RWPE2 (cell line): ENCODE measurements around the gene NIPAL3.
A peak's percentile ranks its signal among the peaks of the same experiment; 100 is the strongest.

Experiments
- ATAC-seq: fragments of 200-7000 bp; cut with Tn5 transposase; 3 replicates; pipeline ENCODE4 v1.9.1; 2021; ENCODE audit warnings: low read depth
- DNase-seq: peaks from one replicate; pipeline ENCODE4 v3.0.0-alpha.2; 2020; ENCODE audit warnings: low spot score
- H3K27ac ChIP-seq: fragments of 450-650 bp; 2 replicates; pipeline ENCODE4 v1.5.1; 2017; ENCODE audit warnings: mild to moderate bottlenecking; ENCODE audit not compliant: poor library complexity, severe bottlenecking
- H3K27me3 ChIP-seq: fragments of 250-450 bp; sonication (Bioruptor Pico); 2 replicates; pipeline ENCODE4 v1.5.1; 2021; ENCODE audit warnings: mild to moderate bottlenecking, moderate library complexity; ENCODE audit not compliant: insufficient read depth, poor library complexity, severe bottlenecking
- H3K36me3 ChIP-seq: fragments of 250-450 bp; sonication (Bioruptor Pico); 2 replicates; pipeline ENCODE4 v1.5.1; 2020; ENCODE audit warnings: low read depth, mild to moderate bottlenecking, moderate library complexity
- H3K4me1 ChIP-seq: fragments of 250-450 bp; sonication (Bioruptor Pico); 2 replicates; pipeline ENCODE4 v1.5.1; 2021; ENCODE audit warnings: mild to moderate bottlenecking, moderate library complexity; ENCODE audit not compliant: insufficient read depth, poor library complexity, severe bottlenecking
- H3K4me3 ChIP-seq: fragments of 250-450 bp; sonication (Bioruptor Pico); 2 replicates; pipeline ENCODE4 v1.5.1; 2021; ENCODE audit warnings: mild to moderate bottlenecking, moderate library complexity; ENCODE audit not compliant: severe bottlenecking
- H3K9me3 ChIP-seq: fragments of 250-450 bp; sonication (Bioruptor Pico); 2 replicates; pipeline ENCODE4 v1.5.1; 2021; ENCODE audit warnings: mild to moderate bottlenecking, moderate library complexity; ENCODE audit not compliant: severe bottlenecking
- CTCF ChIP-seq: fragments of 450-650 bp; IDR thresholded peaks from one replicate; pipeline ENCODE4 v1.5.1; 2017; ENCODE audit warnings: mild to moderate bottlenecking, moderate library complexity; ENCODE audit not compliant: poor library complexity, severe bottlenecking

NIPAL3 gene

GRCh38 chr1:24385160-24385940, 30.3 kb upstream of the NIPAL3 start:
- Histone ChIP-seq H3K9me3 (no peaks in the 10 kb centered on the region), H3K27ac (peak overlapping the region; percentile 99), H3K4me1 (peaks cover 57% of the 10 kb centered on the region), H3K27me3 (no peaks in the 10 kb centered on the region), H3K4me3 (no peak overlapping the region), H3K36me3 (peaks cover 20% of the 10 kb centered on the region)
- TF ChIP-seq CTCF: peak; percentile 64
- ATAC-seq: no peak
- no peak for DNase-seq

DNA sequence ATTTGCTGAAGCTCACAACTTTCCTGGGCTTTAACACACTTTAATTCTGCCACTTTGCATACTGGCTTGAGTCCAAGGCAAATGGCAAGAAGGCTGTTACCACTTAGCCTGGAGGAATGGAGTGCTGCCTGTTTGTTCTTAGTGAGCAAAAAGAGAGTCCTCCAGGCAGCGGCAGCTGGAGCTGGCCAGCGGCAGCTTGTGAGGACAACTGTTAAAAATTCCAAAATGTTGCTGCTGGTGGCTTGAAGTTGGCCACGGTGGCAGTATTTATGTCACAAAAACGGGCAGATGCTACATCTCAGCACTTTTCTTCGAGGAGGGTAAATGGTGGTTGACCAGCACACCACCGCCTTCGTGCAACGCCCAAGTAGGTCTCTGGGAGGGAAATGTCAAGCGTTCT, 29.4 kb upstream of the NIPAL3 start:
- no peaks in the 10 kb centered on the region for H3K9me3 ChIP-seq
- ATAC-seq (no peak), DNase-seq (no peak)
- H3K27me3 ChIP-seq: no peaks in the 10 kb centered on the region
- H3K4me3 ChIP-seq: no peak overlapping the region
- H3K4me1 ChIP-seq: peaks cover 52% of the 10 kb centered on the region
- H3K36me3 ChIP-seq: peaks cover 29% of the 10 kb centered on the region
- H3K27ac ChIP-seq: peak overlapping the region; percentile 99
- no peak for TF ChIP-seq CTCF

- DNase-seq (no peak), ATAC-seq (no peak)
- H3K27me3 ChIP-seq: no peaks in the 10 kb centered on the region
- peaks cover 52% of the 10 kb centered on the region for H3K4me1 ChIP-seq
- H3K9me3 ChIP-seq: no peaks in the 10 kb centered on the region
- no peak overlapping the region for H3K4me3 ChIP-seq
- H3K36me3 ChIP-seq: peaks cover 36% of the 10 kb centered on the region
- no peak overlapping the region for H3K27ac ChIP-seq
- TF ChIP-seq CTCF: no peak
Observed at GRCh38 chr1:24386931-24387330, 28.7 kb upstream of the NIPAL3 start.

- Histone ChIP-seq H3K4me3 (no peak overlapping the region), H3K36me3 (peaks cover 43% of the 10 kb centered on the region), H3K9me3 (no peaks in the 10 kb centered on the region), H3K27me3 (no peaks in the 10 kb centered on the region), H3K4me1 (peaks cover 47% of the 10 kb centered on the region), H3K27ac (no peak overlapping the region)
- no peak for ATAC-seq
- no peak for TF ChIP-seq CTCF
- DNase-seq: no peak
Observed at GRCh38 chr1:24387636-24388175, 27.9 kb upstream of the NIPAL3 start.

DNA sequence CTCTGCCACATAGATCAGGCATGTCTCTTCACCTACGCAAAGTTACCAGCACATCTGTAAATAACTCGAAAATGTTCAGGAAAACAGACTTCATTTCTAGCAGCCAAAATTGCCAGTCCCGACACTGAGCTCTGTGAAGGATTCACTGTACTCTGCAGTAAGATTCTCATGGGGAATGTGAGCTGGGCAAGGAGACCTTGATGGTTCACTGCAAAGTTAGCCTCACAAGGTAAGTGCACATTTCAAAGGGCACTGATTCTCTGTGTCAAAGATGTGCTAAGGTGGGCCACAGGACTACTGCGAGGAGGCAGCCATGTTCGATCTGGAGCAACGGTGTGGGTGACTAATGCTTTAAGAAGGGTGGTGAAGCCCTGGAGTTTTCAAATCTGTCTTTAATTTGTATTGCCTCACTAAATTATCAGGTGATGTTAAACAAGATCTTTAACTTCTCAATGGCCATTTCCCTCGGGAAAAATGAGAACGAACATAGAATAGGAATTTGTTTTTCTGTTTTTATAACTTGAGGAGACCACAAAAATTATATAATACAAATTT, 27.2 kb upstream of the NIPAL3 start:
- TF ChIP-seq CTCF: no peak
- H3K36me3 ChIP-seq: peaks cover 38% of the 10 kb centered on the region
- H3K27me3 ChIP-seq: no peaks in the 10 kb centered on the region
- ATAC-seq (no peak), DNase-seq (no peak)
- H3K27ac ChIP-seq: peak overlapping the region; percentile 9
- peaks cover 45% of the 10 kb centered on the region for H3K4me1 ChIP-seq
- H3K4me3 ChIP-seq: no peak overlapping the region
- no peaks in the 10 kb centered on the region for H3K9me3 ChIP-seq
